ENCODE measurements around the gene SCGB1C1. TPM values are rescaled to one million over a fixed set of nuclear protein-coding genes. Genes with fewer than 3 reads are reported as not detected.

SCGB1C1 gene
- total RNA-seq, 4 donors from 2014 or later: not detected

DNA sequence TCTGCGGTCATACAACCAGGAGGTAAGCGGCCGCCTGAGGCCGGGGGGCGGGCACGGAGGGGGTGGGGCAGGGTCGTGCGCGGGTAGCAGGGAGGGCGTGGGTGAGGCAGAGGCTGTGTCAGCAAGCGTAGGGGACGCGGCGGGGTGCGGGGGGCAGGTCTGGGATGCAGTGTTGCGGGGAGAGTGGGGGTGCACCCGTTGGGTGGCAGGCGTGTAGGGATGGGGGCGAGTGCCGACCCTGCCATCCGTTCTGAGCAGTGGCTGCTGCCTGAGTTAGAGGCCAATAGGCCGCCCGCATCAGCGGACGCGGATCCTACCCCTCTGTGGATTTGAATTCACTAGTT is 16.0 kb downstream of the SCGB1C1 start:
- intact Hi-C loops (cut with DNase I): no loop called here
- H3K4me3 ChIP-seq: peak overlapping the region; percentile 80 to 100 (median 90)
- peaks cover 29 to 58% (median 30%) of the 10 kb centered on the region in 3 donors for H3K4me1 ChIP-seq
- no peaks in the 10 kb centered on the region for H3K9me3 ChIP-seq
- no peak for TF ChIP-seq POLR2A (IDR thresholded peaks at IDR 0.05)
- TF ChIP-seq, protein P1, sequence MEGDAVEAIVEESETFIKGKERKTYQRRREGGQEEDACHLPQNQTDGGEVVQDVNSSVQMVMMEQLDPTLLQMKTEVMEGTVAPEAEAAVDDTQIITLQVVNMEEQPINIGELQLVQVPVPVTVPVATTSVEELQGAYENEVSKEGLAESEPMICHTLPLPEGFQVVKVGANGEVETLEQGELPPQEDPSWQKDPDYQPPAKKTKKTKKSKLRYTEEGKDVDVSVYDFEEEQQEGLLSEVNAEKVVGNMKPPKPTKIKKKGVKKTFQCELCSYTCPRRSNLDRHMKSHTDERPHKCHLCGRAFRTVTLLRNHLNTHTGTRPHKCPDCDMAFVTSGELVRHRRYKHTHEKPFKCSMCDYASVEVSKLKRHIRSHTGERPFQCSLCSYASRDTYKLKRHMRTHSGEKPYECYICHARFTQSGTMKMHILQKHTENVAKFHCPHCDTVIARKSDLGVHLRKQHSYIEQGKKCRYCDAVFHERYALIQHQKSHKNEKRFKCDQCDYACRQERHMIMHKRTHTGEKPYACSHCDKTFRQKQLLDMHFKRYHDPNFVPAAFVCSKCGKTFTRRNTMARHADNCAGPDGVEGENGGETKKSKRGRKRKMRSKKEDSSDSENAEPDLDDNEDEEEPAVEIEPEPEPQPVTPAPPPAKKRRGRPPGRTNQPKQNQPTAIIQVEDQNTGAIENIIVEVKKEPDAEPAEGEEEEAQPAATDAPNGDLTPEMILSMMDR (IDR thresholded peaks at IDR 0.05): no peak
- WGBS, 2 donors: 1% methylated on average over 12 to 14 of the region's 26 CpGs
- H3K36me3 ChIP-seq: peaks cover 35 to 67% (median 35%) of the 10 kb centered on the region in 3 donors
- no peak for DNase-seq
- H3K27ac ChIP-seq: peak overlapping the region; percentile 96 to 100 (median 98)
- H3K27me3 ChIP-seq: no peaks in the 10 kb centered on the region

DNA sequence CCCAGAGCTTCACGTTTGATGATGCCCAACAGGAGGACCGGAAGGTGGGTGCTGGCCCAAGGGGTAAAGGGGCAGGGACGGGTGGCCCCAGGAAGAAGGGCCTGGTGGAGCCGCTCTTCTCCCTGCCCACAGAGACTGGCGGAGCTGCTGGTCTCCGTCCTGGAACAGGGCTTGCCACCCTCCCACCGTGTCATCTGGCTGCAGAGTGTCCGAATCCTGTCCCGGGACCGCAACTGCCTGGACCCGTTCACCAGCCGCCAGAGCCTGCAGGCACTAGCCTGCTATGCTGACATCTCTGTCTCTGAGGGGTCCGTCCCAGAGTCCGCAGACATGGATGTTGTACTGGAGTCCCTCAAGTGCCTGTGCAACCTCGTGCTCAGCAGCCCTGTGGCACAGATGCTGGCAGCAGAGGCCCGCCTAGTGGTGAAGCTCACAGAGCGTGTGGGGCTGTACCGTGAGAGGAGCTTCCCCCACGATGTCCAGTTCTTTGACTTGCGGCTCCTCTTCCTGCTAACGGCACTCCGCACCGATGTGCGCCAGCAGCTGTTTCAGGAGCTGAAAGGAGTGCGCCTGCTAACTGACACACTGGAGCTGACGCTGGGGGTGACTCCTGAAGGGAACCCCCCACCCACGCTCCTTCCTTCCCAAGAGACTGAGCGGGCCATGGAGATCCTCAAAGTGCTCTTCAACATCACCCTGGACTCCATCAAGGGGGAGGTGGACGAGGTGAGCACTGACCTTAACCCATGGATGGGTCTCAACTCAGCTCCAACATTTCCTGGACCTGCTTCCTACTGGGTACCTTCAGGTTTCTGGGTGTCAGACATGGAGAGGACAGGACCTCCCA is 16.6 kb downstream of the SCGB1C1 start:
- no peak for DNase-seq
- no peaks in the 10 kb centered on the region for H3K27me3 ChIP-seq
- WGBS, 2 donors: 35 to 72% methylated on average over 4 to 17 of the region's 29 CpGs
- H3K4me1 ChIP-seq: peaks cover 29 to 52% (median 30%) of the 10 kb centered on the region in 3 donors
- H3K36me3 ChIP-seq: peaks cover 35 to 67% (median 41%) of the 10 kb centered on the region in 3 donors
- TF ChIP-seq, protein P1 (IDR thresholded peaks at IDR 0.05): no peak
- TF ChIP-seq POLR2A (IDR thresholded peaks at IDR 0.05): no peak
- no peaks in the 10 kb centered on the region for H3K9me3 ChIP-seq
- intact Hi-C loops (cut with DNase I): no loop called here
- peak overlapping the region; percentile 96 to 100 (median 98) for H3K27ac ChIP-seq
- H3K4me3 ChIP-seq: peak overlapping the region; percentile 80 to 100 (median 90)

DNA sequence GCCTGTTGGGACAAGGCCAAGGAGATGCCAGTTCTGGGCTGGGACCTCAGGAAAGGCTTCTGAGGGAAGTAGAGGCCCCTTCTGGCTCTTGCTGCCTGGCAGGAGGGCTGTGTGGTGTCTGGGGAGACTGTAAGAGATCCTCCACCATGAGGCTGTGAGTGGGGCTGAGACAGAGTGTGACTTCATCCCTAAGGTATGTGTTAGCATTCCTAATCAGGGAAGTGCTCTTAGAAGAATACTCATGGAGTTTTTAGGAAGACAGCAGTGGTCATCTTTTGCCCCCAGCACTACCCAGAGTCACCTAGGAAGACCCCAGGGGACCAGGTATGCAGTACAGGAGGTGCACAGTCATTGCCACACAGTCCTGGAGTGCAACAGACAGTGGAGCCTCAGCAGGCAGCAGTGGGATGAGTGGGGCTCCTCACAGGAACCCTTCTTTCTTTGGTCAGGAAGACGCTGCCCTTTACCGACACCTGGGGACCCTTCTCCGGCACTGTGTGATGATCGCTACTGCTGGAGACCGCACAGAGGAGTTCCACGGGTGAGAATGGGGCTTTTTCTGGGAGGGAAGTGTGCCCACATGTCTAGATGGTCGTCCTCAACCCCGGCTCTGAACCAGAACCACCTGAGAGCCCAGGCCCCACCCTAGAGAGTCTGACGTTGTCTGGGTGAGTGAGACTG is 17.4 kb downstream of the SCGB1C1 start:
- Histone ChIP-seq H3K36me3 (peaks cover 32 to 67% (median 47%) of the 10 kb centered on the region in 3 donors), H3K27ac (peak overlapping the region; percentile 25 to 99 (median 97)), H3K27me3 (no peaks in the 10 kb centered on the region), H3K9me3 (no peaks in the 10 kb centered on the region), H3K4me3 (peak overlapping the region in 1 of 4 donors; percentile 100), H3K4me1 (peaks cover 26 to 45% (median 29%) of the 10 kb centered on the region in 3 donors)
- TF ChIP-seq POLR2A (IDR thresholded peaks at IDR 0.05): no peak
- TF ChIP-seq, protein P1 (IDR thresholded peaks at IDR 0.05): no peak
- intact Hi-C loops (cut with DNase I): no loop called here
- DNase-seq: no peak
- WGBS, 2 donors: 84 to 90% methylated on average over 8 to 9 of the region's 9 CpGs

DNA sequence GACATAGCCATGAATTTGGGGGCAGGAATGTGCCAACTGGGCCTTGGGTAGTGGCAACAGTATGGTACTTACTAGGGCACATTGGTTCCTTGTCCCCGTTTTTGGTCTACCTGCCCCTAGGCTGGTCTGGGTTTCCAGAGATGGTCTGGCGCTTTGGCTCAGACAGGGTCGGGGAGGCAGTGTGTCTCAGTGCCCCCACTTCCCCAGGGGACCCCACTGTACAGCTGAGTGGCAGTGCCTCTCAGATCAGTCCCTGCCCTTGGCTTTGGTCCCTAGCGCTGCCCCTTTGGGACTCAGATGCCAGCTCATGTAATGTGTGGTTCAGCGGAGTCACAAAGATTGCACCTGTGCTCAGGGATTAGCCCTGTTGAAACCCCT is 17.9 kb downstream of the SCGB1C1 start:
- Histone ChIP-seq H3K36me3 (peaks cover 35 to 67% (median 52%) of the 10 kb centered on the region in 3 donors), H3K4me1 (peaks cover 20 to 39% (median 24%) of the 10 kb centered on the region in 3 donors), H3K27ac (no peak overlapping the region), H3K9me3 (no peaks in the 10 kb centered on the region), H3K4me3 (no peak overlapping the region), H3K27me3 (no peaks in the 10 kb centered on the region)
- no peak for DNase-seq
- intact Hi-C loops (cut with DNase I): no loop called here
- 85 to 100% methylated on average over 1 to 3 of the region's 5 CpGs for WGBS, 2 donors
- TF ChIP-seq POLR2A (IDR thresholded peaks at IDR 0.05): no peak
- TF ChIP-seq, protein P1 (IDR thresholded peaks at IDR 0.05): no peak

DNA sequence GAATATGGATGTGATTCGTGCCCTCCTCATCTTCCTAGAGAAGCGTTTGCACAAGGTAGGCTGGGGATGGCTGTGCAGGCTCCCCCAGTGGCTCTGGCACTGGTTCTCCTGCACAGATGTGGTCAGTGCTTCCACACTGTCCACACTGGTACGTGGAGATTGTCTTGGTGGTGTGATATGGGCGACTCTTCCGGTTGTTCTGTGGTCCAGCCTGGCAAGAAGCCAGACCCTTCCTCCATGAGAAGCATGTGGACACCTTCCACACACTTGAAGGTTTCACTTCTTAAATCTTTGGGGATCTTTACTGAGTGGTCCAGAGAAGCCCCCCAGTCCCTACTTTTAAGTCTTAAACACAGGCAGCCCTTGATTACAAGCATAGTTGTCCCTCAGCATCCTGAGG is 18.4 kb downstream of the SCGB1C1 start:
- no peaks in the 10 kb centered on the region for H3K27me3 ChIP-seq
- no peaks in the 10 kb centered on the region for H3K9me3 ChIP-seq
- DNase-seq: no peak
- WGBS, 2 donors: 78 to 81% methylated on average over 3 to 5 of the region's 5 CpGs
- no peak overlapping the region for H3K4me3 ChIP-seq
- H3K27ac ChIP-seq: no peak overlapping the region
- TF ChIP-seq, protein P1 (IDR thresholded peaks at IDR 0.05): no peak
- TF ChIP-seq POLR2A (IDR thresholded peaks at IDR 0.05): no peak
- peaks cover 15 to 34% (median 19%) of the 10 kb centered on the region in 3 donors for H3K4me1 ChIP-seq
- intact Hi-C loops (cut with DNase I): no loop called here
- peaks cover 35 to 70% (median 52%) of the 10 kb centered on the region in 3 donors for H3K36me3 ChIP-seq

All from esophagus squamous epithelium (tissue), 5 donors.